Activated CD8-positive, alpha-beta memory T cell treated with anti-CD3 and anti-CD28 coated beads for 4 hours (primary cell): ENCODE results near the gene ANXA3.
"Not testable (repeated sequence)": the region's sequence is repeated elsewhere in the genome, so short reads cannot be mapped to it uniquely, and the experiment has no call there.

Experiments used
- DNase-seq, 2 donors: peaks; one replicate each; pipeline ENCODE4 v3.0.0-alpha.2; 2020; ENCODE audit warnings: low read depth in 2 of 2

The ANXA3 gene

GRCh38 chr4:78543424-78544125 is 8.0 kb upstream of the ANXA3 start:
- no peak for DNase-seq

GRCh38 chr4:78544678-78545077 is 6.9 kb upstream of the ANXA3 start:
- DNase-seq, result no peak

GRCh38 chr4:78545275-78546246 is 6.0 kb upstream of the ANXA3 start:
- no peak for DNase-seq

GRCh38 chr4:78547899-78548298 is 3.7 kb upstream of the ANXA3 start:
- not testable (repeated sequence) for DNase-seq

GRCh38 chr4:78548889-78549288 is 2.7 kb upstream of the ANXA3 start:
- DNase-seq, result not testable (repeated sequence)

- DNase-seq, result no peak
Measured at GRCh38 chr4:78552389-78553042, 946 bp downstream of the ANXA3 start.

- DNase-seq, result no peak
Measured at GRCh38 chr4:78553043-78553396, 1.4 kb downstream of the ANXA3 start.

- no peak for DNase-seq
Measured at GRCh38 chr4:78553529-78554060, 2.0 kb downstream of the ANXA3 start.

- DNase-seq, result no peak
Measured at GRCh38 chr4:78556665-78557064, 5.1 kb downstream of the ANXA3 start.

GRCh38 chr4:78557841-78558240 is 6.3 kb downstream of the ANXA3 start:
- DNase-seq, result no peak

- no peak for DNase-seq
Measured at GRCh38 chr4:78558410-78558809, 6.8 kb downstream of the ANXA3 start.

- DNase-seq, result no peak
Measured at GRCh38 chr4:78560296-78560963, 8.9 kb downstream of the ANXA3 start.

- no peak for DNase-seq
Measured at GRCh38 chr4:78561677-78562076, 10.1 kb downstream of the ANXA3 start.

GRCh38 chr4:78562687-78563086 is 11.1 kb downstream of the ANXA3 start:
- no peak for DNase-seq

GRCh38 chr4:78565971-78566372 is 14.4 kb downstream of the ANXA3 start:
- no peak for DNase-seq

- no peak for DNase-seq
Measured at GRCh38 chr4:78566834-78567499, 15.4 kb downstream of the ANXA3 start.

- no peak for DNase-seq
Measured at GRCh38 chr4:78567500-78568060, 16.0 kb downstream of the ANXA3 start.

GRCh38 chr4:78568640-78569305 is 17.2 kb downstream of the ANXA3 start:
- no peak for DNase-seq

GRCh38 chr4:78569306-78569821 is 17.8 kb downstream of the ANXA3 start:
- no peak for DNase-seq

GRCh38 chr4:78570117-78570516 is 18.5 kb downstream of the ANXA3 start:
- DNase-seq, result no peak
